Stimulated activated CD4-positive, alpha-beta T cell treated with anti-CD3 and anti-CD28 coated beads, Interleukin-4, amount 100 ng/mL, for 48 hours (primary cell): ENCODE results near the gene CDIPT.
"Not testable (repeated sequence)": the region's sequence is repeated elsewhere in the genome, so short reads cannot be mapped to it uniquely, and the experiment has no call there.

Experiments used
- DNase-seq, 2 donors: peaks; one replicate each; pipeline ENCODE4 v3.0.0-alpha.2; 2020; ENCODE audit warnings: low read depth in 2 of 2

The CDIPT gene

DNA sequence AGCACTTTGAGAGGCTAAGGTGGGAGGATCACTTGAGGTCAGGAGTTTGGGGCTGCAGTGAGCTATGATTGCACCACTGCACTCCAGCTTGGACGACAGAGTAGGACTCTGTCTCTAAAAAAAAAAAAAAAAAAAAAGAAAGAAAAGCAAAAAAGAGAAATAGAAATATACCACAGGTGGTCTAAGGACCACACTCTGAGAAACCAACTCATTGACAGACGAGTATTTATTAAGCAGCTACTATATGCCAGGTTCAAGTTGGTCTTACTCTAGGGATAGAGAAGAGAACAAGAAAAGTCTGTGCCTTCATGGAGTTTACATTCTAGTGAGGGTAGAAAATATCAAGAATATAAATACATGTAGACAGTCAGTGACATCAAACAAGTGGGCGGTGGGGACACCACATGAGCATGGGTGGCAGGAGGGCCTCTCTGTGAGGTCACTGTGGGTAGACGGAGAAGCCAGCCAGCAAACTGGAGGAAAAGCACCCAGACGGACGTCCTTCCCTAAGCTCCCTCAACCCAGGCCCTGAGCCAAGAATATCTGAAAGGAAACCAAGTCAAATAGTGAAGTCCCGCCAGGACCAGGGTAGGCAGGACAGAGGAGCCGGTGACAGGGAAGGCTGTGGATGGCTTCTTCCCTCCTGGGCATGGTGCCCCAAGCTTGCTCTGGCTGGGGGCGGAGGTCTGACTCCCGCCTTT is 4.7 kb downstream of the CDIPT start:
- no peak for DNase-seq

DNA sequence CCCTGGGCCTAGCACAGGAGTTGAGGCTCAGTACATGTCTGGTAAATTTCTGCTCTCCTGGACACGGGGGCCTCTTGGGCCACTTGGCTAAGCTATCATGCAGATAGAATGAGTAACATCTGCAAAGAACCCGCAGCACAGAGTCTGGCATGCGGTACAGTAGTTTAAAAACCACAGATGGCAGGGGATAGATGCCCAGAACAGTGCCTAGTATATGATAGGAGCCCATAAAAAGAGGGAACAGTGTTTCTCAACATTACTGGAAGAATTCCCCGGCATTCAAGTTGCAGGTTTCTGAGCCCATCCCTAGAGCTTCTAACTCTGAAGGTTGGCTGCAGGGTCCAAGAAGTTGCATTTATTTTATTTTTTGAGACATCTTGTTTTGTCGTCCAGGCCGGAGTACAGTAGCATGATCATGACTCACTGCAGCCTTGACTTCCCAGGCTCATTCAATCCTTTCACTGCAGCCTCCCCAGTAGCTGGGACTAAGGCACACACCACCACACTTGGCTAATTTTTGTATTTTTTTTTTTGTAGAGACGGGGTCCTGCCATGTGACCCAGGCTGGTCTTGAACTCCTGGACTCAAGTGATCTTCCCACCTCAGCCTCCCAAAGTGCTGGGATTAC is 5.8 kb downstream of the CDIPT start:
- DNase-seq: no peak

GRCh38 chr16:29854520-29855100 is 8.4 kb downstream of the CDIPT start:
- no peak for DNase-seq

DNA sequence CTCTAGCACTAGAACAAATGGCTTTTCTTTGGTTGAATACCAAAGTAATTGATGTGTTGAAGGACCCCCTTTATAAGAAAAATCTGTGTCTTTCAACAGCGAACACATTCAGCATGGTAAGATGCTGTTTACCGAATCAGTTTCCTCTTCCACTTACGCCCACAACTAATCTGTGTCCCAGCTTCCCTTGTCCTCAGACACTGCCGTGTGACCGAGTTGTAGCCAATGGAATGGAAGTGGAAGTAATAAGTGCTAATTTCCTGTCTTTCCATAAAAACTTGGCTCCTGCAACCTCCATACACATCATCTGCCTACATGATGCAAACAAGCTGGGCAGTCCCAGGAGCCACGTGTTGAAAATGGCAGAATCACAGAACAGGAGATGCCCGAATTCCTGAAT is 10.4 kb downstream of the CDIPT start:
- no peak for DNase-seq

DNA sequence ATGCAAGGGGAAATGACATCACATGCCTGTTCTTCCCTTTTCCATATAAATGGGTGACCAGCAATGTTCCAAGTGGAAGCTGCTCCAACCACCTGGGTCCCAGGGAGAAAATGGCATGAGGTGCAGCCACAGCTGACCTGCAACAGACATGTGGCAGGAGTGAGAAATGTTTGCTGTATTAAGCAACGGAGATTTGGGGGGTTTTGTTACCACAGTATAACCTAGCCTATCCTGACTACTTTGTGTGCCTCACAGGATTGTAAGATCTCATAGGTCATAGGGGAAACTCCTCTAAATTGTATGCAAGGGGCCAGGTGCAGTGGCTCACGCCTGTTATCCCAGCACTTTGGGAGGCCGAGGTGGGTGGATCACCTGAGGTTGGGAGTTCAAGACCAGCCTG is 12.0 kb downstream of the CDIPT start:
- no peak for DNase-seq

- DNase-seq: no peak
Measured at GRCh38 chr16:29849505-29849904, 13.5 kb downstream of the CDIPT start.

GRCh38 chr16:29848420-29849297 is 14.4 kb downstream of the CDIPT start:
- peak; percentile 75 to 80 for DNase-seq

DNA sequence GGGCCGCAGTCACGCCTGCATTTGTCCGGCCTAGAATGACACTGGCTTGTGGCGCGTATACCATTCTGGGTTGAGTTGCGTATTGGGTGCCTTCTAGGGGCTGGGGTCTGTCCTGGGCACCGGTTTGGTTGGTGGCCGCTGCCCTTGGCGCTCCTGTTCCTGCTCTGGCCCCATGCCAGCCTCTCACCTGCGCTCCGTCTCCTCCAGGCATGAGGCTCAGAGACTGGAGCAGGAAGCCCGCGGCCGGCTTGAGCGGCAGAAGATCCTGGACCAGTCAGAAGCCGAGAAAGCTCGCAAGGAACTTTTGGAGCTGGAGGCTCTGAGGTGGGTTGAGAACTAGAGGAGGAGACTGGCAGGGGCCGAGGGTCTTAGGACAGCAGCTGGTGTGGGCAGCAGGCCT is 17.4 kb downstream of the CDIPT start:
- no peak for DNase-seq

DNA sequence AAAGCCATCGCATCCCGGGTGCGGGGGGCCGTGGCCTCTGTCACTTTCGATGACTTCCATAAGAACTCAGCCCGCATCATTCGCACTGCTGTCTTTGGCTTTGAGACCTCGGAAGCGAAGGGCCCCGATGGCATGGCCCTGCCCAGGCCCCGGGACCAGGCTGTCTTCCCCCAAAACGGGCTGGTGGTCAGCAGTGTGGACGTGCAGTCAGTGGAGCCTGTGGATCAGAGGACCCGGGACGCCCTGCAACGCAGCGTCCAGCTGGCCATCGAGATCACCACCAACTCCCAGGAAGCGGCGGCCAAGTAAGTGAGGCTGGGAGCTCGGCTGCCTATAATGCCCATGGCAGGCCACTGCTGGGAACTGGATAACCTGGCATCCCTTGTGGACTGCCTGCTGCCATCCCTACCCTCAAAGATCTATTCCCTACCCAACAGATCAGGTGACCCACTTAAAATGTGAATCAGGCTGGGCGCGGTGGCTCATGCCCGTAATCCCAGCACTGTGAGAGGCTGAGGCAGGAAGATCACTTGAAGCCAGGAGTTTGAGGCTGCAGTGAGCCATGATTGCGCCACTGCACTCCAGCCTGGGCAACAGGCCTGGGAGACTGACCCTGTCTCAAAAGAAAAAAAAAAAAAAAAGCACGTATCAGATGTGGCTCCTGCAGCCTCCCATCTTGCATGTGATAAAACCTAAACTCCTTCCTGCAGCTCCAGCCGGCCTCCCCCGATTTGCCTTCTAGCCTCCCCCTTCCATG is 18.3 kb downstream of the CDIPT start:
- DNase-seq: no peak

- no peak for DNase-seq
Measured at GRCh38 chr16:29843931-29844330, 19.1 kb downstream of the CDIPT start.

DNA sequence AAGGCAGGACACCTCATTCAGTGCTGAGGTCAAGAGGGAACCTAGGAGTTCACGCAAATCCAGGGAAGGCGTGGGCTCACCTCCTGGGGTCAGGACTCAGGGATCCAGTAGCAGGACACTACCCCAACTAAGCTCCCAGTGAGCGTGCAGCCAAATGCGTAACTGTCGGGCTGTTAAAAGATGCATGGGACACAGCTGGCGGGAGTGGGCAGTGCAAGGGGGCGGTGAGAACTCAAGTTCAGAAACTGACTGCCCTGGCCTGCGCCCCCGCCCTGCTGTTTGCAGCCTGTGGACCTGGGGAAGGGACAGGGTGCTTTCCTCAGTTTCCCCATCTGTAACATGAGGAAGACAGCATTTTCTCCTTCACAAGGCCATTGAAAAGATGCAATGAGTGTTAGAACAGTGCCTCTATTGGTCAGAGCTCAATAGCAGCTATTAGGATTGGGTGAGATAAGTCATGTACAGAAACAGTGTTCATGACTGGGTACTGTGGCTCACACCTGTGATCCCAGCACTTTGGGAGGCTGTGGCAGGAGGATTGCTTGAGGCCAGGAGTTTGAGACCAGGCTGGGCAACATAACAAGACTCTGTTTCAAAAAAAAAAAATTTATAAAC is 20.2 kb downstream of the CDIPT start:
- no peak for DNase-seq

GRCh38 chr16:29841631-29842030 is 21.4 kb downstream of the CDIPT start:
- no peak for DNase-seq

GRCh38 chr16:29840240-29840639 is 22.8 kb downstream of the CDIPT start:
- no peak for DNase-seq

DNA sequence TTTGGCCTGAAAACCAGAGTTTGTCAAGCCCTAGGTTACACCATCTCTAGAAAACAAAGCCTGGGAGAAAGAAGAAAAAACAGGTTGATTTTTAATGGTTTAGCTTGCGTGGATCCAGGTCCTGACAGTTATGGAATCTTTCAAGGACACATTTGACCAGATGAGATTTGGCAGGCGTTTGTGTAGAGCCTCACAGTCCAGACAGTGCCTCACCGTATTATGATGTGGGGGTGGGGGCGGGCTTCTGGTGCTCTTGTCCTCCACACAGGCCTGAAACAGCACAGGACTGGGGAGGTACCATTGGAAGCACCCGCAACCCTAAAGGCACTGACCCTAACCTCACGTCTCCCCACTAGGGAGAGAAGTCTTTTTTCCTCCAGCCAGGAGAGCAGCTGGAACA is 23.2 kb downstream of the CDIPT start:
- DNase-seq: no peak

- DNase-seq: no peak
Measured at GRCh38 chr16:29837841-29838240, 25.2 kb downstream of the CDIPT start.

DNA sequence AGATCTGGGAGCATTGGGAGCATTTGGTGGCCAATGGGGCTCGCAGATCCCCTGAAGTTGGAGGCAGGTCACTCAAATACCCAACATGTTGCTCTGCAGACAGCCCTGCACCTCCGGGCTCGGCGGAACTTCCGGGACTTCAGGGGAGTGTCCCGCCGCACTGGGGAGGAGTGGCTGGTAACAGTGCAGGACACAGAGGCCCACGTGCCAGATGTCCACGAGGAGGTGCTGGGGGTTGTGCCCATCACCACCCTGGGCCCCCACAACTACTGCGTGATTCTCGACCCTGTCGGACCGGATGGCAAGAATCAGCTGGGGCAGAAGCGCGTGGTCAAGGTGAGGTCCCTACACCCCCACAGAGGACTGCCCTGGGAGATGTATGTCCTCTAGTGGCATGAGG is 26.4 kb downstream of the CDIPT start:
- no peak for DNase-seq

DNA sequence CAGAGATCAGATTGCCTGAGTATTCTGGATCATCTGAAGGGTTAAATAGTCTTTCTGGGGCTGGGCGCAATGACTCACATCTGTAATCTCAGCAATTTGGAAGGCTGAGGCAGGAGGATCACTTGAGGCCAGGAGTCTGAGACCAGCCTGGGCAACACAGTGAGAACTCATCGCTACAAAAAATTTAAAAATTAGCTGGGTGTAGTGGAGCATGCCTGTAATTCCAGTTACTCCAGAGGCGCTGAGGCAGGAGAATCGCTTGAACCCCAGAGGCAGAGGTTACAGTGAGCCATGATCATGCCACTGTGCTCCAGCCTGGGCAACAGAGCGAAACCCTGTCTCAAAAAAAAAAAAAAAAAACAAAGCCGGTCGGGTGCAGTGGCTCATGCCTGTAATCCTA is 27.1 kb downstream of the CDIPT start:
- no peak for DNase-seq

DNA sequence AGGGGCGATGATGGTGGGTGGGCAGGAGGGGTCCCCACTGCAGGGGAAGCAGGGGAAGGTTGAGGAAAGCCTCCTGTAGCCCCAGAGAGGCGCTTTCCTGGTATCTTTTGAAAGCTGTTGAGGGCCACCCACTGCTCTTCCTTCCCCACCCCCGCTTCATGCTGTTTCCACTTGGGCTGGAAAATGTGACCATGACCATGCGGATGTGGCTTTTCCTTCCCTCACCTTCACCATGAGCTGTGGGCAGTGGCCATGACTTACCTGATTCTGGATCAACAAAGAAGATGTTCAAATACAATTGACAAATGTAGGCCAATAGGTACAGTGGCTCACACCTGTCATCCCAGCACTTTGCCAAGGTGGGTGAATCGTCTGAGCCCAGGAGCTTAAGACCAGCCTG is 28.9 kb downstream of the CDIPT start:
- DNase-seq: no peak

GRCh38 chr16:29833219-29833618 is 29.8 kb downstream of the CDIPT start:
- not testable (repeated sequence) for DNase-seq

- DNase-seq: no peak
Measured at GRCh38 chr16:29831490-29831889, 31.5 kb downstream of the CDIPT start.

- DNase-seq: no peak
Measured at GRCh38 chr16:29830774-29831173, 32.3 kb downstream of the CDIPT start.
